ENCODE data around the gene ANKMY2.

Gene ANKMY2

GRCh38 chr7:16626388-16626787 is 19.2 kb downstream of the ANKMY2 start:
- no peak for TF ChIP-seq CTCF (IDR thresholded peaks at IDR 0.05; ENCODE audit: borderline replicate concordance, insufficient read depth, low read depth, low read length)
- H3K4me3 ChIP-seq (ENCODE audit: low read depth, low read length): no peak overlapping the region

- H3K4me3 ChIP-seq (ENCODE audit: low read depth, low read length): no peak overlapping the region
- TF ChIP-seq CTCF (IDR thresholded peaks at IDR 0.05; ENCODE audit: borderline replicate concordance, insufficient read depth, low read depth, low read length): no peak
Observed at GRCh38 chr7:16619979-16620408, 25.6 kb downstream of the ANKMY2 start.

- no peak for TF ChIP-seq CTCF (IDR thresholded peaks at IDR 0.05; ENCODE audit: borderline replicate concordance, insufficient read depth, low read depth, low read length)
- H3K4me3 ChIP-seq (ENCODE audit: low read depth, low read length): no peak overlapping the region
Observed at GRCh38 chr7:16616542-16616941, 29.0 kb downstream of the ANKMY2 start.

- H3K4me3 ChIP-seq (ENCODE audit: low read depth, low read length): no peak overlapping the region
- no peak for TF ChIP-seq CTCF (IDR thresholded peaks at IDR 0.05; ENCODE audit: borderline replicate concordance, insufficient read depth, low read depth, low read length)
Observed at GRCh38 chr7:16616122-16616521, 29.4 kb downstream of the ANKMY2 start.

GRCh38 chr7:16615228-16615627 is 30.3 kb downstream of the ANKMY2 start:
- no peak overlapping the region for H3K4me3 ChIP-seq (ENCODE audit: low read depth, low read length)
- no peak for TF ChIP-seq CTCF (IDR thresholded peaks at IDR 0.05; ENCODE audit: borderline replicate concordance, insufficient read depth, low read depth, low read length)

- H3K4me3 ChIP-seq (ENCODE audit: low read depth, low read length): no peak overlapping the region
- no peak for TF ChIP-seq CTCF (IDR thresholded peaks at IDR 0.05; ENCODE audit: borderline replicate concordance, insufficient read depth, low read depth, low read length)
Observed at GRCh38 chr7:16611711-16612110, 33.8 kb downstream of the ANKMY2 start.

- H3K4me3 ChIP-seq (ENCODE audit: low read depth, low read length): no peak overlapping the region
- TF ChIP-seq CTCF (IDR thresholded peaks at IDR 0.05; ENCODE audit: borderline replicate concordance, insufficient read depth, low read depth, low read length): no peak
Observed at GRCh38 chr7:16609842-16610450, 35.6 kb downstream of the ANKMY2 start.
